D721Med (cell line): ENCODE data around the gene GNAT3.

ENCODE experiments used
- DNase-seq: peaks from one replicate; pipeline ENCODE4 v3.0.0; 2011; ENCODE audit warnings: low spot score; ENCODE audit not compliant: insufficient read length
- FAIRE-seq: peaks from 2 replicates; lab custom pipeline; 2011; peaks lifted over from hg19 to GRCh38; lab: Jason Lieb, UNC
- CTCF ChIP-seq: IDR thresholded peaks from 2 replicates; pipeline ENCODE4 v1.5.1; 2012; ENCODE audit warnings: mild to moderate bottlenecking, control low read depth; ENCODE audit not compliant: insufficient read depth; ENCODE audit errors: missing control alignments

The GNAT3 gene

GRCh38 chr7:80459776-80460510 lies 51.9 kb downstream of the GNAT3 start:
- no peak for DNase-seq
- TF ChIP-seq CTCF = no peak
- FAIRE-seq = no peak

- no peak for TF ChIP-seq CTCF
- no peak for FAIRE-seq
- no peak for DNase-seq
These were observed 52.8 kb downstream of the GNAT3 start for GRCh38 chr7:80458822-80459725.

- FAIRE-seq = no peak
- TF ChIP-seq CTCF = peak; percentile 65
- DNase-seq = no peak
These were observed 58.0 kb downstream of the GNAT3 start for GRCh38 chr7:80453699-80454340.

- no peak for TF ChIP-seq CTCF
- FAIRE-seq (no peak), DNase-seq (no peak)
These were observed 61.1 kb downstream of the GNAT3 start for GRCh38 chr7:80450621-80451308.

GRCh38 chr7:80449836-80450235 lies 62.0 kb downstream of the GNAT3 start:
- DNase-seq (no peak), FAIRE-seq (no peak)
- no peak for TF ChIP-seq CTCF

GRCh38 chr7:80445351-80445750 lies 66.5 kb downstream of the GNAT3 start:
- FAIRE-seq (no peak), DNase-seq (no peak)
- TF ChIP-seq CTCF = no peak
